Bone marrow (tissue), 2 donors: Measurements from ENCODE around the gene CWC27.

Source experiments
- DNase-seq, 2 donors: peaks; one replicate each; lab custom pipeline; 2025; lab: John Stamatoyannopoulos, UW

CWC27 gene, protein sequence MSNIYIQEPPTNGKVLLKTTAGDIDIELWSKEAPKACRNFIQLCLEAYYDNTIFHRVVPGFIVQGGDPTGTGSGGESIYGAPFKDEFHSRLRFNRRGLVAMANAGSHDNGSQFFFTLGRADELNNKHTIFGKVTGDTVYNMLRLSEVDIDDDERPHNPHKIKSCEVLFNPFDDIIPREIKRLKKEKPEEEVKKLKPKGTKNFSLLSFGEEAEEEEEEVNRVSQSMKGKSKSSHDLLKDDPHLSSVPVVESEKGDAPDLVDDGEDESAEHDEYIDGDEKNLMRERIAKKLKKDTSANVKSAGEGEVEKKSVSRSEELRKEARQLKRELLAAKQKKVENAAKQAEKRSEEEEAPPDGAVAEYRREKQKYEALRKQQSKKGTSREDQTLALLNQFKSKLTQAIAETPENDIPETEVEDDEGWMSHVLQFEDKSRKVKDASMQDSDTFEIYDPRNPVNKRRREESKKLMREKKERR

DNA sequence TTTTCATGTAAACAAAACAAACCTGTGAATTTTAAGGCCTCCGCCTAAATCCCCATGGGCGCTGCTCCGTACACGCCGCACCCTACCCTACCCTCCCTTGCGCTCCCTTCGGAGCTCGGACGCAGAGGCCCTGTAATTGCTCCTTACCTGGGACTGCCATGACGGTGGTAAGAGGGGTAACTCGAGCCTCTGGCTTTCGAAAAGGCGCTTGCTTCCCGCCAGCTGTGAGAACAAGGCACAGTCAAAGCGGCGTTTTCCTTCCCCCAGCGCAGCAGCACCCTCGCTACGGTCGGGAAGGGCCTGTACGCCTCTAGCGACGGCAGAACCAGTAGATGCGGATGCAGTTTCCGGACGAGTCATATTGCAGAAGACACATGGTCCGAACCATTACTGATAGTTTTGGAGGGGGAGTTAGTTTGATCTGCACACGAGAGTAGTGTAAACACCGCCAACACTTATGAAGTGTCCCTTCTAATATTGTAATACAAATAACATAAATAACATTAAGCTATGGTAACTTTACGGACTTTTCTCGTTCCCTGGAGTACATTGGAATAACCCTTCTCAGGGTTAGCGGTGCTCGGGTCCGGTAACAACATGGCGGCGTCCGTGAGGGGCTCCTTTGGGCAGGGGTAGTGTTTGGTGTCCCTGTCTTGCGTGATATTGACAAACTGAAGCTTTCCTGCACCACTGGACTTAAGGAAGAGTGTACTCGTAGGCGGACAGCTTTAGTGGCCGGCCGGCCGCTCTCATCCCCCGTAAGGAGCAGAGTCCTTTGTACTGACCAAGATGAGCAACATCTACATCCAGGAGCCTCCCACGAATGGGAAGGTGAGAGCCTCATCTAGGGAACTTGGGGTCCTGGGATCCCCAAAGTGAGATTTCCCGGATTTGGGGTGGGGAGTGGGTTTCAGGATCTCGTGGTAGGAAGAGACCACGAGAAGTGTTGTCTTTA lies at the start of gene CWC27, which contains the start of gene SREK1IP1:
TSS of gene CWC27 (plus strand) at position 573 of the 955 bp plus-strand sequence. CDS start at position 790, 217 bp downstream.
TSS of gene SREK1IP1 (minus strand) at position 334 of the 955 bp plus-strand sequence. CDS start at position 160, 174 bp downstream.
- DNase-seq, result peak; percentile 58 to 91

DNA sequence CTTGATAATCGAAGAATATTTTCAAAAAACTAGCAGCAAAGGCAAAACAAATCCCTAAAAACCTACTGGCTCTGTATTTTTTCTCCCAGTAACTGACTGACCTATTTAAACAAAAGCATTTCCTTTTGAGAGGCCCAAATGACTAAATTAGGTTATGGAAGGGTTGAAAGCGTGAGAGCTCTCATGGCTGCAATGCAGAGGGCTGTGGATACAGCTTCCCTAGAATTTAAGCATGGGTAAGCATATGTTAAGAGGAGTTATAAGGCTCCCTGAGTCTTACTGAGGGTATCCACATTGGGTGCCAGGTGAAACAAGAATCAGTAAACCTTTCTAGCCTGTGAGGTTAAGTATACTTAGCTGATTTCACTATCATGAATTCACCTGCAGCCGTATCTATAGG lies 46.1 kb upstream of the CWC27 start:
- DNase-seq, result no peak

DNA sequence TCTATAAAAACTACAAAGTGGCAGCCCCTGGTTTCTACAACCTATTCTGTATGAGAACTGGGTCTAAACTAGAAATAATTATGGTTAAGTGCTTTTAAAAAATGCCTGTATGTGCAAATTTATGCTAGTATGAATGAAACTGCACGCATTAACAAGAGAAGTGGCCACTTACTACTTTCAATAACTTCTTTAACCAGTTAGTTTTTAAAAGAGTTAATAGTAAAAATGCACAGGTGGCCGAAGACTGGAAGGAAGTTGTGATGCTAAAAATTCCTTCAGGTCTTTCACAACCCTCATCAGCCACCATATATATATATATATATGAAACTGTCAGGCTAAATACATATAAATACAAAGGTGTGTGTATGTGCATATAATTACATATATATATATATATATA lies 41.6 kb upstream of the CWC27 start:
- no peak for DNase-seq

DNA sequence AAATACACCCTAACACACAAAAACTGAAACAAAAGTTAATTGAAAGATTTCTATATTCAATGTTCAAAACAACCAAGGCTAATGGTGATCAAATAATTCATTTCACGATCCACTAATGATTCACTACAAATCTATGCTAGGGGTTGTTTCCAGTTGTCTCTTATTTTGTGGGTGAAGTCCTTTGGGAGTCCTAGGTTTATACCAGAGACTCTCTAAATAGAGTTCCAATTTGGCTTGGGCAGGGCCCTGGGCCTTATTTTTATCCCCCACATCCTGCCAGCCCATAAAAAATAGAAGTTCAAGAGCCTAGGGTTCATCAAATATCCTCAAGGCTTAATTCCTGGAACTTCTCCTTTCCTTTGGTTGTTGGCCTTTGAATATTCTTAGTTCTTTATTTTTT lies 26.3 kb upstream of the CWC27 start:
- no peak for DNase-seq

DNA sequence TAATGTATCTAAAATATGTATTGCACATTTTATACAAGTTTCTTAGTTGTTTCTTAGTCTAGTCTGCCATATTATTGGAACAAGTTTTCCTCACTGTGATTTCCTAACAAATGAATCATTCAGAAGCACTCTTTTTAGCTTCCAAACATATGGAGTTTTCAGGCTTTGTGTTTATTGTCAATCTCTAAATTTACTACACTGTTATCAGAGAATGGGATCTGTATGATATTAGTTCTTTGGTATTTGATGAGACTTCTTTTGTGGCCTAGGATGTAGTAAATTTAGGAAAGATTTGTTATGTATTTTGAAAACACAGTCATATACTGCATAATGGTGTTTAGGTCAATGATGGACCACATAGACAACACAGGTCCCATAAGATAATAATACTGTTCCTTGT lies 25.9 kb upstream of the CWC27 start:
- no peak for DNase-seq

DNA sequence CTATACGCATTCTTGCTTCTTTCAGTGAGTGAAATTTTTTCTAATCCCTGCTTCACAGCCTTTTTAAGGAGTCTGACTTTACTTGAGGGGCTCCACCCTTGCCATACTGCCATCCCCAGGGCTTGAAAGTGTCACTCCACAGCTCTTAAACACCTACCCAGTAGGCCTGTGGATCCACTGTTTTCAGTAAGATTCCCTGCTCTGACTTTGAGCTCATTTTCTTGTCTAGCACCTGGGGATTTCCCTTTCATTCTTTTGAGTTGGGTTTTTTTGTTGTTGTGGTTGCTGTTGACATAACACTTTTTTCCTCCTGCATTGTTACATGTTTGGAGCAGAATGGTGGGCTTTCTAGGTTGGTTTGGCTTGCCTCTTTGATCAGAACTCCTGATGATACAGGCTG lies 23.8 kb upstream of the CWC27 start:
- no peak for DNase-seq

DNA sequence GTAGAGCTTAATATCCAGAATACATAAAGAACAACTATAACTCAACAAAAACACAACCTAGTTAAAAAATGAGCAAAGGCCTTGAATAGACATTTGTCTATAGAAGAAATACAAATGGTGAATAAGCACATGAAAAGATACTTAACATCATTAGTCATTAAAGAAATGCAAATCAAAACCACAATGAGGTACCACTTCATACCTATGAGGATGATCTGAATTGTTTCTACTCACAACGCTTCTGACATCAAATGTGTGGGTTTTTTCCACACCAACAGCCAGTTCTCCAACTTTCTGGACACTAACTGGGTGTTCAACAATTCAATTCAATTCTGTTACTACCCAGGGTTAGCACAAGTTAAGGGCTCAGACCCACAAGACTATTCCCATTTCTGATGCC lies 22.3 kb upstream of the CWC27 start:
- no peak for DNase-seq

DNA sequence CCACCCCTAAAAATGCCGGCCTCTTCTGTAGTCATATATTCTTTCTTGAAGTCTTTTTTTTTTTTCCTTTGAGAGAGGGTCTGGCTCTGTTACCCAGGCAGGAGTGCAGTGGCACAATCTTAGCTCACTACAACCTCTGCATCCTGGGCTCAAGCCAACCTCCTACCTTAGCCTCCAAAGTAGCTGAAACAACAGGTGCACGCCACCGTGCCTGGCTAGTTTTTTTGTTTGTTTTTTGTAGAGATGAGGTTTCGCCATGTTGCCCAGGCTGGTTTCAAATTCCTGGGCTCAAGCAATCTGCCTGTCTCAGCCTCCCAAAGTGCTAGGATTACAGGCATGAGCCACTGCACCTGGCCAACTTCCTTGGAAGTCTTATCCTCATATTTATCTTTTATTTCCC lies 19.3 kb upstream of the CWC27 start:
- DNase-seq, result no peak

DNA sequence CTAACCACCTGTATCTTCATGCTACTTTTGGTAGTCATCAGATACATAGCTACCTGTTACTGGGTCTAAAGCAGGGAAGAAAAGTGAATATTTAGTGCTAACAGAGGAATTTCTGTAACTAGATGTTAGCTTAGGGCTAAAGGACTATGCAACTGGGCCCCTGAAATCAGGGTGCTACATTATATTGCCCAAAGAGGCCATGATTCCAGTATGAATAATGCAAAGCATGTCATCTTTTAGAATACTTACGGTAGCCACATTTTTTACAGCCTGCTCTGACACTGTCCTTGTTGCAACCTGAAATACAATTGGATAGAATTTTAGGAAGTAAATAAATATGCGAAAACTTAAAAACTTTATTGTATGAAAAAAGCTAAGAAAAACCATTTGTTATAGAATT lies 14.7 kb upstream of the CWC27 start:
- no peak for DNase-seq

DNA sequence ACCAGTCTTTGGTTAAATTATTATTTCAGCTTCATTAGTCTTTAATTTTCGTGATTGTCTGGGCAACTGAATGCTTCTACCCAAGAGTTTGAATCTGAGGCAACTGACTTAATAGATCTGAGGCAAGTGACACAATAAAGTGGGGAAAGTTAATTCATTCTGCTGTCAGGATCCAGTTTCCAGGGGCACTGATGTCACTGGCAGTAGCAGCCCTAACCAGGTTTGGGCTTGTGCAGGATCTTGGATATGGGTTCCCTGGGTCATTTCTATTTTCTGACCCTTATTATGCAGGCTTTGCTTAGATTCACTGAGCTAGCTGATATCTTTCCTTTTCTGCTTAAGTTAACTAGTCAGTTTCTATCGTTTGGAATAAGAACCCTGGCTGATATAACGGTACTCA lies 9.8 kb upstream of the CWC27 start:
- no peak for DNase-seq

DNA sequence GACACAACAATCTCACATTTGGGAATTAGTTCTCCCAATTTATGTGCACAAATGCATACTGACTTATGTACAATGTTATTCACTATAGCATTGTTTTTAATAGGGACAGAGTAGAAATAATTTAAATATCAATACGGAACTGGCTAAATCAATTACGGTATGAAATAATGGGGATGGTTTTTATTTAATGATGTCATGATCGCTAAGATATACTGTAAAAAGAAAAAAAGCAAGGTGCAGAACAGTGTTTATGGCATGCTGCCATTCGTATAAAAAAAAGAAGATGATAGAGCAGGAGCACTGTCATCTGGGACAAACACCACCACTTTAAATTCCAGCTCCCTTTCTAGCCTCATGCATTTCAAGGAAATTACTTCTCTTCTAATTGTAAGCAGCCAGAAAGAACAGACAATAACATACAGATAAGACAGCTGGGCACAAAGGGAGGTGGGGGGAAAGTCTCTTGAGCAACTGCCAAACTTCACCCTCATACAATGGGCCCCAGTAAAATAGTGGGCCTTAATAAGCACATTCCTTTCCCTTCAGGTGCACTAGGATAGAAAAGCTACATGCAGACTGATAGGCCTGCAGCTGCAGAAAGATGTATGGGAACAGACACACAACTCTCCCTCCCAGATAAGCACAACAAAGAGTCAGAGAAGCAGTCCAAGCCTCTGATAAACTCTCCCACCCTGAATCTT lies 8.6 kb upstream of the CWC27 start:
- no peak for DNase-seq

DNA sequence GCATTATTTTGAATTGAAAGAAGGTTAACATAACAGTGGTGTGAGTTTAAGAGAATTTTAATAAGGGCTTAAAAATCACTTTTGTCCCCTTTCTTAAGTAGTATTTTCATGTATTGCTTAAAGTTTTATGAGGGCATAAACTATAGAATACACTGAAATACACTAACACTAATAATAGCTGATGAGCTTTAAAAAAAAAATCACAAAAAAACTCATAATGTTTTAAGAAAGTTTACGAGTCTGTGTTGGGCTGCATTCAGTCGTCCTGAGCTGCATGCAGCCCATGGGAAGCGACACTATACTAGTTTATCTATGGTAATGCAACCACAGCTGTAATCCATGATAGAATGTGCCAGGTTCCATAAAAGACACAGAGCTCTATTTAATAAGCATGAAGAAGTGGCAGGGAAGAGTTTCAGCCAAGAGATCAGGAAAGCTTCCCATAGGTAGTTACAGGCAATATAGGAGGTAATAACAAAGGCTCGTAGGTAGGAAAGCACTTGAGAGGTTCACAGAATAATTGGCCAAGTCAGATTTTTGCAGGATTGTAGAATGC lies 4.7 kb upstream of the CWC27 start:
- DNase-seq, result no peak

DNA sequence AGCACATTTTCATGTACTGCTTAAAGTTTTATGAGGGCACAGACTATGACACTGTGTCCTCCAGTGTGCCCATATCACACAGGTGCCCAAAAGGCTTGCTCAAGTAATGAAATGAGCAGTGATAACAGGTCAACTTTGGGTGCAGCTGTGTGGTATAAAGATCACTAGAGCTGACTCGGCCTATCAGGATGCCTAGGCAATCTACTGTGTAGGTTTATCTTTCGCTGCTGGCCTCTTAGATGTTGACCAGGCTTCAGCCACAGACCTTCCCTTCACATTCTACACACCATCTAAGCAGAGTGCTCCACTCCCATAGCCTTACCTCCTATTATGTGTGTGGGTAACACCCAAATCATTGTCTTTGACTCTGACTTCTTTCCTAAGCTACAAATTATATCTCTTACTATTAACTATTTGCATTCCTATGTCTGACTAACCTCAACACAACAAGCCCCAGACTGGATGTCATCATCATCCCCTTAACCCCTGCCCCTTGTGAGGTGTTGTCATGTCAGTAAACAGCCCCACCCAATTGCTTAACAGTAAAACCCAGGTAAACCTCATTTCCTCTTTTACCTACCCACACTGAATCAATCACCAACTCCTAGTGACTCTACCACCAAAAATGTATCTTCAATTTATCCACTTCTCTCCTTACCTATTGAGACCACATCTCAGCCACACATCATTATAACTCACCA lies 2.8 kb upstream of the CWC27 start:
- DNase-seq, result no peak

DNA sequence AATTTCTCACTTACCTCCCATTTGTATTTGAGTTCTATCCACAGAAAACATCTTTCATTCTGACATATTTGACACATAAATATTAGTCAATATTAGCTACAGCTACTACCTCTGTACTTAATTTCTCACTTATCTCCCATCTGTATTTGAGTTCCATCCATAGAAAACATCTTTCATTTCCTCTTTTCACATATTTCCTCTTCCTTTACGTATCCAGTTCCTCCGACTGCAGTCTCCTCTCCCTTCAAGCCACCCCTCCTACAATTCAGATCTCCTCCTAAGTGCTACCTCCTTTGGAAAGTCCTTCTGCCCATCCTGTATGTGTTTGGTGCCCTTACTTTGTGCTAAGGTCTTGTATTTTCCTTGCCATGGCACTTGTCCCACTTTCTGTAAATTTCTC lies 1.8 kb upstream of the CWC27 start:
- no peak for DNase-seq

DNA sequence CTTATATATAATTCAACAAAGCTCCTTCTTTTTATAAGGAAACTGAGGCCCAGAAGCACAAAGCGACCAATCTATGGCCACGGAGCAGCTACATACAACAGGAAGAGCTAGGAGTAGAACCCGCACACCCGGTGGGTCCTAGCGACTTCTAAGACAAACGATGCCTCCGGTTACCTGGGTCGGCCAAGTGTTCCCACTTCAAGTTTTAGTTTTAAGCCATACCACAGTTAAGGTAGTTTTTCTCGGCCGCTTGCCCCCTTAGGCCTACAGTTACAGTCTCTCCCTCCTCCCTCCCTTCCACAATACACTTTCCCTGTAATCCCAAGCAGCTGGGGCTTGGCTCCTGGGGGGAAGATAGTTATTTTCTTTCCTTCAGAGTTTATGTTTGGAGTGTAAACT lies 772 bp upstream of the CWC27 start:
- DNase-seq, result no peak

DNA sequence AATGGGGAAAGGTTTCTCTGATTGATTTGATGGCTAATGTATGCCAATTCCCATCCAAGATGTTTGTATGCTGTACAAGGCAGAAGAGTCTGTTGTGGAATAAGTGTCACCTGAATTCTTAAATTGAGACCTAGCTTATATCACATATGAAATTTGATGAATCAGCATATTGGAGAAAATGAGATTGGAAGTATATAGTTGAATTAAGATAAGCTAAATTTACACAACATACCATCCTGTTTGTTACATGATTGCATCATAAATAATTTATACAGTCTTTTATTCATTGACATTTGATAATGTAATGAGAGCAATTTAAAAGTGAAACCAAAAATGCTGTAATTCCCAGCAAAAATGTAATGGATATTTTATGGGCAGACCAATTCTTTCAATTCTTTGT lies 1.1 kb downstream of the CWC27 start:
- DNase-seq, result no peak

DNA sequence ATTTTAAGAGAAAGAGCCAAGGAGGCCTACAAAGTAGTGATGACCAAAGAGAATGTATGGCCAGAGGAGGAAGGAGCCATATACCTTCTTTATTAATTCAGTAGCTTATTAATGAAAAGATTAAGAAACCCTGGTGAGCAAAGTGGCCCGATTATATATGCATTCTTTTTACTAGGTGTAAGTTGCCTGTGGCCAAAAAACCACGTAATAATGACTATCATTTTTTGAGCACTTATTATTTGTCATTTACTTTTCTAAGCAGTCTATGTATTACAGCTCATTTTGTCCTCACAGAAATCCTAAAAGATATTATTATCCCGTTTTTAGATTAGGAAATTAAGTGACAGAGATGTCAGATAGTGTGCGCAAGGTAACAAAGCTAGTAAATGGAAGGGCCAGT lies 3.0 kb downstream of the CWC27 start:
- DNase-seq, result no peak

DNA sequence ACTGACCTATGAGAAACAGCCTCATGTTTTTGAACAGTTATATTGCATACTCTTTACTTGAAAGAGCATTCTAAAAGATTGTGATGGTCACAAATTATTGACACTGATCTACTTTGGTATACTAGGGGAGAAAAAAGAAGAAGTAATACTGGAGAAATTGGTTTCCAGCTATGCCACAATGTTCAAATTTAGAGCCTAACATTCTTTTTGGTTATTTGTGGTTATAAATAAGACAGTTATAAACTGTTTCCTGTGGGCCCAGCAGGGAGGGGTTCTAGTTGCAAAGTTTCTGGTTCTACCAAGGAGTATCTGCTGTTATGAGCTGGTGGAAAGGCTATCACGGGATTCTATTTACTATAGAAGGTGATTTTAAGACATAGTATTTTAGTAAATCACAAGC lies 4.8 kb downstream of the CWC27 start:
- DNase-seq, result no peak

DNA sequence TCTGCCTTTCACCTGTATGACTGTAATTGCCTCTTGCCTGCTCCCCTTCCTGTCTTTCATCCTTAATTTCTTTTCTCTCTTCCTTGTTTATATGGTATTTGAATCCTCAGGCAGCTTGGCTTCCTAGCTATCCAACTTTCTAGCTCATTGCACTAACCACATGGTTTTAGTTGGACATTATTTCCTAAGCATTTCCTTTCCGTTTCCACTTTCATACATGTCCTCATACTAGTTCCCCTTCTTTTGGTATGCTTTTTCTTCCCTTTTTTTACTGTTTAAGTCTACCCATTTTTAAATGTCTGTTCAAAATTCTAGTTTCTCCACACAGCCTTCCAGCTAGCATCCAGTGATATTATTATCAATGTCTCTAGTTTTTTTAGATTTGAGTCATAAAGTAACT lies 6.6 kb downstream of the CWC27 start:
- no peak for DNase-seq

DNA sequence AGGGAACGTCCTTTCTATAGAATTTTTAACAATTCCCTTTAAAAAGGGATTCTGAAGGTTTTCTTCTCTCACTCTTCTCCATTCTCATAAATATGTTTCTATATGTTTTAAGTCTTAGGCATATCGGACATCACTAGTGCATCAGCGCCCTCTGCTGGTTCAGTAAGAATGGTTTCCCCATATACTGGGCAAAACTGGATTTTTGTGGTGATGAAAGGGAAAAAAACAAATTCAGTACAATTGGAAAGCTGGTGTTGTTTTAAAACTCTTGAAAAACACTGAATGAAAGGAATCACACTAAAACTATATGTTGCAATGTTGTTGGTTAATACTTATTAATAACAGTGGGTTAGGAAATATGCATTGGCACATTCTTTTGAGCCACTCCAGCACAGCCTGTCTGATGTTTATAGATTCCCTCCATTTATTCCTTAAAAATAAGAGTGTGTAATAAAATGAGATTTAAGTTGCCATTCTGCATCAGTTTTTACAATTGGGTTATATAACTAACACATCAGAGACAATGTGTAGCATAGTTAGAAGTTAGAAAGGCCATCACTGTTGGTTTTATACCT lies 15.8 kb downstream of the CWC27 start:
- DNase-seq, result peak in 1 of 2 donors; percentile 76

DNA sequence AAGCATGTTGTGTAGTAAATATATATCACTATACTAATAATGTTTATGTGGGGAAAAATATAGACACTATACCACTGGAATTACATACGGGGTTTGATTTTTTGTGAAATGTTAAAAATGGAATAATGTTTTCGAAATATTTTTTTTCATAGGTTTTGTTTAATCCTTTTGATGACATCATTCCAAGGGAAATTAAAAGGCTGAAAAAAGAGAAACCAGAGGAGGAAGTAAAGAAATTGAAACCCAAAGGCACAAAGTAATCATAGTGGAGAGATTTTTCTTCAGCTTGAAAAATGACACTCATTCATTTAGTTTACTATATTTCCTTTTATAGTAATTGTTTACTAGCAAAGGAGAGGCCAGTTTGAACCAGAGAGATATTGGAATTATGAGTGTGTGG lies 17.6 kb downstream of the CWC27 start:
- DNase-seq, result no peak
